Fibroblast of the aortic adventitia (primary cell): Measurements from ENCODE around the gene GPR135. TPM values are rescaled to one million over a fixed set of nuclear protein-coding genes. Genes with fewer than 3 reads are reported as not detected.

Experiments used
- DNase-seq: peaks from one replicate; pipeline ENCODE4 v3.0.0-alpha.2; 2010; ENCODE audit warnings: low read depth
- H3K4me3 ChIP-seq: 2 replicates; pipeline ENCODE4 v1.5.1; 2011; ENCODE audit warnings: low read depth, mild to moderate bottlenecking, control low read depth, low read length, moderate library complexity
- total RNA-seq: library from RNA; depleted of rRNA; stranded (reverse); fragments of >200 nt; gene quantifications from 2 replicates; pipeline ENCODE4 v1.2.3, GENCODE V29; 2012; ENCODE audit warnings: low replicate concordance
- TF ChIP-seq, protein P1 (sequence below): IDR thresholded peaks from 2 replicates; pipeline ENCODE4 v1.5.1; 2011; ENCODE audit warnings: mild to moderate bottlenecking, low read length, control low read depth, inconsistent platforms; ENCODE audit not compliant: insufficient read depth

Gene GPR135
- total RNA-seq, 1 donor, result 4.3 TPM

DNA sequence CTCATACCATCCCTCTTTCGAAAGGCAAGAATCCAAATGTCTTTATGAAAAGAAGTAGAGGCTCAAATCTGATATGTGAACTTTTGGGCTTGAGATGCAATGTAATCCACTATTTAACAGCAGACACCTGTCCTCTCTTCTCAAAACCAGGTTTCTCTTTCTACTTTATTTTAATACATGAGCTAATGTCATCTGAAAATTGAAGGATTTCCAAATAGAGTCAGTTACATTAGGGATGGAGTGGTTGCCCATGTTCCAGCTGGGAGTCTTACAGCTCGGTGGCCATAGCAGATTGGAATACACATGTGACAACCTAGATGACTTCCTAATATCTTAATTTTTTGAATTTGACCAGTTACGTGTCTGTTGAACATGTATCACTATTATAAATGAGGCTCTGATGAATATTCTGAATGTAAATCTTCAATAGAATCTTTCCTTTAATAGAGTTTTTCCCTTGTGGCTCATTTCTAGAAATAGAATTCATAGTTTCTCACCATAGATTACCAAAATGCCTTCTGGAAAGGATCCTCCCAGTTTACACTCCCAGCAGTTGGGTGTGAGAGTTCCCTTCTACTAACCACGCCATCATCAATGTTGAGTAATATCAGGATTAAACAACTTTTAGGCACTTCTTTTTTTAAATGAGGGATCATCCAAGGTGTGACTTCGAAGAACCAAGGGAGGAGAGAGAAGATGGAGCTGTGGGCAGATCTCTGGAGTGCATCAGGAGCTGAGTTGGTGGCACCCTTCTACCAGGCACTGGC, 49.2 kb downstream of the GPR135 start:
- no peak for DNase-seq
- no peak overlapping the region for H3K4me3 ChIP-seq
- TF ChIP-seq, protein P1, sequence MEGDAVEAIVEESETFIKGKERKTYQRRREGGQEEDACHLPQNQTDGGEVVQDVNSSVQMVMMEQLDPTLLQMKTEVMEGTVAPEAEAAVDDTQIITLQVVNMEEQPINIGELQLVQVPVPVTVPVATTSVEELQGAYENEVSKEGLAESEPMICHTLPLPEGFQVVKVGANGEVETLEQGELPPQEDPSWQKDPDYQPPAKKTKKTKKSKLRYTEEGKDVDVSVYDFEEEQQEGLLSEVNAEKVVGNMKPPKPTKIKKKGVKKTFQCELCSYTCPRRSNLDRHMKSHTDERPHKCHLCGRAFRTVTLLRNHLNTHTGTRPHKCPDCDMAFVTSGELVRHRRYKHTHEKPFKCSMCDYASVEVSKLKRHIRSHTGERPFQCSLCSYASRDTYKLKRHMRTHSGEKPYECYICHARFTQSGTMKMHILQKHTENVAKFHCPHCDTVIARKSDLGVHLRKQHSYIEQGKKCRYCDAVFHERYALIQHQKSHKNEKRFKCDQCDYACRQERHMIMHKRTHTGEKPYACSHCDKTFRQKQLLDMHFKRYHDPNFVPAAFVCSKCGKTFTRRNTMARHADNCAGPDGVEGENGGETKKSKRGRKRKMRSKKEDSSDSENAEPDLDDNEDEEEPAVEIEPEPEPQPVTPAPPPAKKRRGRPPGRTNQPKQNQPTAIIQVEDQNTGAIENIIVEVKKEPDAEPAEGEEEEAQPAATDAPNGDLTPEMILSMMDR, result no peak

Other genes starting within 250 kb of the GPR135 start
- gene L3HYPDH, start 19.0 kb upstream of the GPR135 start, total RNA-seq, result 16.7 and 28.7 TPM in 2 replicates
- 58.8 and 105 TPM in 2 replicates for gene JKAMP, start 19.1 kb upstream of the GPR135 start, total RNA-seq
- gene CCDC175, start 111.4 kb upstream of the GPR135 start, total RNA-seq, result not detected in 2 replicates